Osteocyte (in vitro differentiated cells): ENCODE measurements around the gene MEGF9. TPM values are rescaled to one million over a fixed set of nuclear protein-coding genes. Genes with fewer than 3 reads are reported as not detected.

Experiments
- DNase-seq: peaks from one replicate; pipeline ENCODE4 v3.0.0; 2021; ENCODE audit warnings: mixed read lengths; ENCODE audit not compliant: unreplicated experiment; ENCODE audit errors: extremely low spot score
- H3K27ac Mint-ChIP-seq: one replicate; pipeline ENCODE4 v1.8.0; 2021; ENCODE audit warnings: mild to moderate bottlenecking, mixed read lengths; ENCODE audit not compliant: unreplicated experiment
- H3K27me3 Mint-ChIP-seq: one replicate; pipeline ENCODE4 v1.8.0; 2021; ENCODE audit warnings: mixed read lengths; ENCODE audit not compliant: unreplicated experiment
- H3K36me3 Mint-ChIP-seq: one replicate; pipeline ENCODE4 v1.8.0; 2021; ENCODE audit warnings: mixed read lengths; ENCODE audit not compliant: unreplicated experiment
- H3K4me1 Mint-ChIP-seq: one replicate; pipeline ENCODE4 v1.8.0; 2021; ENCODE audit warnings: mixed read lengths; ENCODE audit not compliant: unreplicated experiment
- H3K4me3 Mint-ChIP-seq: one replicate; pipeline ENCODE4 v1.8.0; 2021; ENCODE audit warnings: mild to moderate bottlenecking, moderate library complexity, mixed read lengths; ENCODE audit not compliant: unreplicated experiment
- H3K9me3 Mint-ChIP-seq: one replicate; pipeline ENCODE4 v1.8.0; 2021; ENCODE audit warnings: mixed read lengths; ENCODE audit not compliant: unreplicated experiment
- total RNA-seq: library from RNA; stranded (reverse); gene quantifications from 2 replicates; pipeline ENCODE4 v1.2.1, GENCODE V29; 2021
- TF ChIP-seq, protein P1 (sequence below): fragments of 200-600 bp; sonication (generic); IDR thresholded peaks from 2 replicates; pipeline ENCODE4 v1.5.0; 2021; ENCODE audit warnings: antibody characterized with exemption, mild to moderate bottlenecking, moderate library complexity

Gene MEGF9
- total RNA-seq, 1 donor from 2014 or later, result 21.4 TPM

DNA sequence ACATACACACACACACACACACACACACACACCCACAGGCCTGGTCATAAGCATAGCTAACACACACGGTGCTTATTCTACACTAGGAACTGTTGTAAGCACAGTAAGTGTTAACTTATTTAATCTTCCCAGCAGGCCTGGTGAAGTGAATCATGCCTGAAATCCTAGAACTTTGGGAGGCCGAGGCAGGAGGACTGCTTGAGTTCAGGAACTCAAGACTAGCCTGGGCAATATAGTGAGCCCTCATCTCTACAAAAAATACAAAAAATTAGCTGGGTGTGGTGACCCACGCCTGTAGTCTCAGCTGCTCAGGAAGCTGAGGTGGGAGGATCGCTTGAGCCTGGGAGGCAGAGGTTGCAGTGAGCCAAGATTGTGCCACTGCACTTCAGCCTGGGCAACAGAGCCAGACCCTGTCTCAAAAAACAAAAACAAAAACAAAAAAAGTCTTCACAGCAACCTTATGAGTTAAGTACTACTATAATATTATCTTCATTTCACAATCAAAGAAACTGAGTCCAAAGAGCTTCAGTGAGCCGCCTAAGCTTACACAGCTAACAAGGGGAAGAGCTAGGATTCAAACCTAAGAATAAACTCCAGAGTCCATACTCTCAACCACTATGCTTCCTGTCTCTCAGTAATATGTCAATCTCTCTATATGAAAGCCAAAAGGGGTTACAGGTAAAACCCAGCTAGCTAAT lies 2.3 kb downstream of the MEGF9 start:
- peaks cover 50% of the 10 kb centered on the region for H3K4me1 Mint-ChIP-seq
- peaks cover 1% of the 10 kb centered on the region for H3K36me3 Mint-ChIP-seq
- TF ChIP-seq, protein P1, sequence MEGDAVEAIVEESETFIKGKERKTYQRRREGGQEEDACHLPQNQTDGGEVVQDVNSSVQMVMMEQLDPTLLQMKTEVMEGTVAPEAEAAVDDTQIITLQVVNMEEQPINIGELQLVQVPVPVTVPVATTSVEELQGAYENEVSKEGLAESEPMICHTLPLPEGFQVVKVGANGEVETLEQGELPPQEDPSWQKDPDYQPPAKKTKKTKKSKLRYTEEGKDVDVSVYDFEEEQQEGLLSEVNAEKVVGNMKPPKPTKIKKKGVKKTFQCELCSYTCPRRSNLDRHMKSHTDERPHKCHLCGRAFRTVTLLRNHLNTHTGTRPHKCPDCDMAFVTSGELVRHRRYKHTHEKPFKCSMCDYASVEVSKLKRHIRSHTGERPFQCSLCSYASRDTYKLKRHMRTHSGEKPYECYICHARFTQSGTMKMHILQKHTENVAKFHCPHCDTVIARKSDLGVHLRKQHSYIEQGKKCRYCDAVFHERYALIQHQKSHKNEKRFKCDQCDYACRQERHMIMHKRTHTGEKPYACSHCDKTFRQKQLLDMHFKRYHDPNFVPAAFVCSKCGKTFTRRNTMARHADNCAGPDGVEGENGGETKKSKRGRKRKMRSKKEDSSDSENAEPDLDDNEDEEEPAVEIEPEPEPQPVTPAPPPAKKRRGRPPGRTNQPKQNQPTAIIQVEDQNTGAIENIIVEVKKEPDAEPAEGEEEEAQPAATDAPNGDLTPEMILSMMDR, result no peak
- H3K9me3 Mint-ChIP-seq, result no peaks in the 10 kb centered on the region
- H3K4me3 Mint-ChIP-seq, result peak overlapping the region; percentile 91
- no peaks in the 10 kb centered on the region for H3K27me3 Mint-ChIP-seq
- DNase-seq, result no peak
- peak overlapping the region; percentile 54 for H3K27ac Mint-ChIP-seq

GRCh38 chr9:120711354-120711753 lies 2.9 kb downstream of the MEGF9 start:
- Mint-ChIP-seq H3K27me3 (no peaks in the 10 kb centered on the region), H3K36me3 (peaks cover 2% of the 10 kb centered on the region), H3K4me3 (peak overlapping the region; percentile 91), H3K9me3 (no peaks in the 10 kb centered on the region), H3K4me1 (peaks cover 50% of the 10 kb centered on the region), H3K27ac (peak overlapping the region; percentile 54)
- DNase-seq, result no peak
- TF ChIP-seq, protein P1, result no peak

DNA sequence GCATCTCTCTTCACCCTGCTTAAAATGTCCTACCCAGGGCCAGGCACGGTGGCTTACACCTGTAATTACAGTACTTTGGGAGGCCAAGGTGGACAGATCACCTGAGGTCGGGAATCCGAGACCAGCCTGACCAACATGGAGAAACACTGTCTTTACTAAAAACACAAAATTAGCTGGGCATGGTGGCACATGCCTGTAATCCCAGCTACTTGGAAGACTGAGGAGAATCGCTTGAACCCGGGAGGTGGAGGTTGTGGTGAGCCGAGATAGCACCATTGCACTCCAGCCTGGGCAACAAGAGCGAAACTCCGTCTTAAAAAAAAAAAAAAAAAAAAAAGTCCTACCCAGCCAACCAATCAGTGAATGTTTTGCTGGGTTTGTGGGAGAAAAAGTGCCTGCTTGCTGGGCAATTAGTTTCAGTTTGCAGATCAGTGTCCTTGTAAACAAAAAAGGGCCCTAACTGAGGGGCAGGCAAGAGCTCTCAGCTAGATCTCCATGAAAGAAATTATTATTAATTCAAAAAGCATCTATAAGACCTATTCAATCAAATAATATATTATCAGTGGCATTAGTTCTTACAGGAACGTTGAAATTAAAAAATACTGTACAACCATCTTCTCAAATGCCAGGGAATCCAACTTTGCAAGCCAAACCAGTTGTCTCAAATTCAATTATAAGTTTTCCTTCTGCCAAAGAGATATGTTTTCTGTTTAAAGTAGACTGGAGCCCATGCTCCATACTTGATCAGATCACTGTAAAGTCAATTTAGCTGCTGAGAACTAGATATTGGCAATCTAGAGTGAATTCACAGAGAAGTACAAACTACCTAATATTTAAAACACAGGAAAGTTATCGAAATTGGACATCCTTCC lies 3.9 kb downstream of the MEGF9 start:
- Mint-ChIP-seq H3K27ac (peak overlapping the region; percentile 54), H3K27me3 (no peaks in the 10 kb centered on the region), H3K4me1 (peaks cover 51% of the 10 kb centered on the region), H3K9me3 (no peaks in the 10 kb centered on the region), H3K4me3 (peak overlapping the region; percentile 9), H3K36me3 (peaks cover 3% of the 10 kb centered on the region)
- DNase-seq, result no peak
- TF ChIP-seq, protein P1, result no peak

DNA sequence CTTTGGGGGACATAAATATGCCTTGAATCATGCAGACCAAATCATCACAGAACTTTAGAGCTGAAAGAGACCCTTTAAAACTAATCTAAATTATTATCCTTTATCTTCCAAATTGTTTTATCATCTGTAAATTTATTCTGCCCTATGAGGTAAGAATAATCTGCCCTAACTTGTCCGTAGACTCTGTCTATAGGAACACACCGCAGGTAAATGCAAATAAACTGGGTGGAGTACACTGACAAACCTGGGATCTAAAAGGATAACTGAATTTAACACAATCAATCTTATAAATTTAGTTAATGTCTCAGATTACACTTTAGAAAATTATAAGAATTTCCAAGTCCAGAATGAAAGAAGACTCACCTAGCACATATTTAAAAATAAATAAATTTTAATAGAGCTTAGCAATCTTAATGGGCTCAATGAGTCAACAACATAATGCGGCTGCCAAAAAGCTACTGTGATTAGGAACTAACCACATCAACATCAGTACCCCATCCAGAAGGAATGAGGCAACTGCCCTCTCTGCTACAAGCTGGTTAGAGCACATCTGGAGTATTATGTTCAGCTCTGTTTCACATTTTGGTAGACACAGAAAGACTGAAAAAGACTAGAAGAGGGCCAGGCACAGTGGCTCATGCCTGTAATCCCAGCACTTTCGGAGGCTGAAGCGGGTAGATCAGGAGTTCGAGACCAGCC lies 5.6 kb downstream of the MEGF9 start:
- Mint-ChIP-seq H3K4me3 (no peak overlapping the region), H3K9me3 (no peaks in the 10 kb centered on the region), H3K27me3 (no peaks in the 10 kb centered on the region), H3K36me3 (peaks cover 6% of the 10 kb centered on the region), H3K4me1 (peaks cover 49% of the 10 kb centered on the region), H3K27ac (no peak overlapping the region)
- no peak for DNase-seq
- TF ChIP-seq, protein P1, result no peak
